Right renal cortex interstitium (tissue), 3 donors: ENCODE measurements around the gene MAP4K3. TPM values are rescaled to one million over a fixed set of nuclear protein-coding genes. Genes with fewer than 3 reads are reported as not detected.

Experiments used
- DNase-seq, 3 donors: peaks; one replicate each; pipeline ENCODE4 v3.0.0-alpha.2; 2013; ENCODE audit warnings: low read depth in 3 of 3, low spot score in 2 of 3
- polyA plus RNA-seq, 3 donors: library from polyadenylated mRNA; unstranded; fragments of 120-200 nt; gene quantifications; one replicate each; pipeline ENCODE4 v1.2.1, GENCODE V29; 2013; ENCODE audit not compliant: insufficient read length in 3 of 3

MAP4K3 gene
- polyA plus RNA-seq = 10 to 100 TPM; 73.4 to 84.4 (median 82.0) TPM

DNA sequence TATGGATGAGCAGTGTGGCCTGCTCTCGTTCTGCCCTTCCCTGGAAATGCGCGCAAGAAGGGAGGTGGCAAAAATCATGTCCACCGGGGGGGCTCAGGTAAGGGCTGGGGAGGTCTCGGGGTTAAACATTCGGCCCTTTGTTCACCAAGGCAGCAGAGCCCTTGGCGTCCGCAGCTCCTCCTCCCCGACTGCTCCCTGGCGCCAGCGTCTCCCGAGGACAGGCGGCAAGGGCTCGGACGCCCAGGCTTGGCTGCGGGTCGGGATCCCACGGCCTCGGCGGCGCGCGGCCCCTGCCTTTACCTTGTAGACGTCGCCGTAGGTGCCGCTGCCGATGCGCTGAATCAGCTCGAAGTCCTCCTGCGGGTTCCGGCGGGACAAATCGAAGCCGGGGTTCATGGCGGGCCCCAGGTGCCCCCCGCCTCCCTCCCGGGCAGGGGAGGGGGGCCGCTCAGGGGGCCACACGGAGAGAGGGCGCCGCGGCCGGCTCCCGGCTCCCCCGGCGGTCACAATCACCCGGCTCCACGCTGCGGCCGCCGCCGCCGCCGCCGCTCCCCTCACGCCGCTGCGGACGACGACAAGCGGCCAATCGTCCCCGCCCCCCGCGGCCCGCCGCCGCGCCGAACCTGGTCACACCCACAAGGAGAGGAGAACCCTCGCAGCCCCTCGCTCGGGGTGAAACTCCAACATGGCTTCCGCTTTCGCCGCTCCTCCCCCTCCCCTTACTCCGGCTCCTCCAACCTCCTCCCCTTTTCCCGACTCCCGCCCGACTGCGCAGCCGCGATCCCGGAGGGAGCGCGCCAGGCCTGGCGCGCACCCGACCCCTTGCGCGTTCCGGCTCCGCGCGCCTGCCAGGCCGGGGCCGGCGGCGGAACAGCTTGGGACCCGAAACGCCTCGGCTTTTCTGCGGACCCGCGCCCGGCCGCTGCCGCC lies at the start of gene MAP4K3:
Gene MAP4K3, minus strand, starts transcription at position 694 of the 930 bp plus-strand sequence. Its CDS starts 298 bp downstream, at position 396.
- DNase-seq = peak; percentile 88 to 92 (median 90)

DNA sequence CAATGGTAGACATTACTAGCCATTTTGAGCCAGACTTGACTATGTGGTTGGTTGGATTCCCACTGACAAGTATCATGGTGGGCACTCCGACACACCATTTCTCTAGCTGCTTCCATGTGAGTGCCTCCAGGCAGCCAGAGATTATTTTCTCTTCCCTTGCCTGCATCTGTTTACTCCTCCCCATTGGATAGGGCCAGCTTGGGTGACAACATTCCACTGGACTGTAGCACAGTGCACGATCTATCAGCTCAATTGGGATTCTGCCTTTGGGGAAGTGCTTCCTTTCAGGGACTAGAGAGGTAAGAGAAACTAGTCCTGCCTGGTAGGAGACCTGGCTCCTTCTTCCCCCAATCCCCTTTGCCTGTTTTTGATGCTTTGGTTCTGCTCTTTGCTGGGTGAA lies 49.0 kb upstream of the MAP4K3 start:
- DNase-seq = no peak

DNA sequence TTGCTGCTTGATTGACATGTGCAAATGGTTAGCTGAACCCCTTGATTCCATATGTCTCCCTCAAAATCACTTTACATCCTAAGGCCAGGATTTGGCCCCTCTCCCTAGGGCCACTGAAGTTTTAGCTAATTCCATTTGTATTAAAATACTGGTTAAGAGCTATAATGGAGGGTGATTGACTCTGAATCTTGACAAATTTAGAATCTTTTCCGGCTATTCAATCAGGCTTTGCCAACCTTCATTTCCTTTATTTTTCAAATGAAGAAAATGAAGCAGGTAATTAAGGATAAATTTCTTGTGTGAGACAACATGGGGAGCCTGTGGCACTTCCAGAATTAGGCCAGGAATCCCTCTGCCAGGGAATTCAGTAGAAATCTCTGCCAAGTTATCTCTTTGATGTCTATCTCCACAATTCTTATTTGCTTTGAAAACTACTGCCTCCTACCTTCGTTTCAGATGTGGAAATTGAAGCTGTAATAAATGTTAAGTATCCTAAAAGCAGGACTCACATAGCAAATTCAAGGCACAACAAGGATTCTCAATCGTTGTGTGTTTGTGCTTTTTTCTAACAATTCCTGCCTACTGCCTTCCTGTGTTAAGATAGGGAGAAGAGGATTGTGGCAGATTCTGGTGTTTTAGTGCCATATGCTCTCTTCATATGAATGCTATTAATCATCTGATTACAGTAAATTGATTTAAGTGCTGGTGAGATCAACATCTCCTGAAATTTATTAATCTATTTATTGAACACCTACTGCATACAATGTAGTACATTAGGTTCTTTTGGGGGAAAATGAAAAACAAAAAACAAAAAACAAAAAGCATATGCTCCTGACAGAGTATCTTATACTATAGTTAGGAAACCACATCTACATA lies 47.8 kb upstream of the MAP4K3 start:
- no peak for DNase-seq

DNA sequence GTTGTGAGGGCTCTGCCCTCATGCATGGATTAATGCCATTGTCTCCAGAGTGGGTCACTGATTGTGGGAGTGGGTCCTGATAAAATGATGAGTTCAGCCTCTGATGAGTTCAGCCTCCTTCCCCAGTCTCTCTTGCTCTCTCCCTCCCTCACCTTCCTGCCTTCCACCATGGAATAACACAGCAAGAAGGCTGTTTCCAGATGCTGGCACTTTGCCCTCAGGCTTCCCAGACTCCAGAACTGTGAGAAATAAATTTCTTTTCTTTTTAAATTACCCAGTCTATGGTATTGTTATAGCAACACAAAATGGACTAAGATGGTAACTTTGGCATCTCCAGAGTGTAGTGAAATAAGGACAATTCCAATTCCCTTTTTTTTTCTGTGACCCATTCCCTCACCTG lies 47.1 kb upstream of the MAP4K3 start:
- no peak for DNase-seq

DNA sequence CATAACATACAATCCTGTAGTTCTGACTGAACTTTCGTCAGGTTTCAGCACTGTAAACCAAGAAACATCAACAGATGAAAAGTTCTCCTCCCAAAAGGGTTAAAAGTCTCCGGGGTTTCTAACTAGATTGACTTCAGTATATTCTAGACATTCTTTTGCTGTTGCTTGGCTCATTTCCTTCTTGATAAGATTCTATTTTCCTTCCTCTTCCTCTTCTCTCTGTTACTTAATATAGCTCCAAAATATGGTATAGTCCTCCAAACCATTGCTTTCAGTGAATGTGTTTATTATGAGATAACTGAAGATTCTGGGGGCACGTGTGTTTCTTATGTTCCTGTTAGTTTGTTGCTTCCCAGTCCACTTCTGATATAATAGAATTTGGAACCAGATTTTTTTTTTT lies 46.4 kb upstream of the MAP4K3 start:
- DNase-seq = no peak

DNA sequence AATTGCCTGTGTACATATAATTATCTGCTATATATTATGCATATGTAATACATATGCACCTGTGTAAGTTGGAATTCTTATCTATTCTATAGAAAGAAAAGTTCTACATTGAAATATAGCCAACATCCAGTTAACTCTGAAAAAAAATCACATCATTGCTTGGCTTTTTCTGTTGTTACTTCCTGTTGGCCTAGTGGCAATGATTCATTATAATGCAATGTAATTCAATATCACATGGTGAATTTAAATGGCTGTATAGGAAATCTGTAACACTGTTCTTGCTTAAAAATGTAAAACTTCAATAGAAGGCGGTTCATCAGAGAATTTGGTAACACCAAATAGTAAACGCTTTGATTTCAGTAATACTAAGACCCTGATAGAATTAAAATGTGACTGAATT lies 44.5 kb upstream of the MAP4K3 start:
- no peak for DNase-seq

DNA sequence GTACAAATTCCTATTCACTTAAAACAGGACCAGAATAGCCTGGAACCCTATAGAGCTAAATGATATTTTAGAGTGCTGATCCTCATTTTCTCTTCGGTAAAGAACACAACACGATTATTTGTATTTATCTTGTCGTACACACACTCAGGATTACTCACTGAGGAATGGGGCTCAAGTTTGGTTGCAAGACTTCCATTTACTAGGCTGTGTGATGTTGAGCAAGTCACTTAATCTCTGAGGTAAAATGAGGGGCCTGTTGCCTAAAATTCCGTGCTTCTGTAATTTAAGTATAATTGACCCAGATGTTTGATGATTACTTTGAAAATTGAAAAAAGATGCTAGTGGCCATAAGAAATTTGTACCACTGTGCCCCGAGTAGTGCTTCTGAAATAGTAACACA lies 42.6 kb upstream of the MAP4K3 start:
- no peak for DNase-seq

DNA sequence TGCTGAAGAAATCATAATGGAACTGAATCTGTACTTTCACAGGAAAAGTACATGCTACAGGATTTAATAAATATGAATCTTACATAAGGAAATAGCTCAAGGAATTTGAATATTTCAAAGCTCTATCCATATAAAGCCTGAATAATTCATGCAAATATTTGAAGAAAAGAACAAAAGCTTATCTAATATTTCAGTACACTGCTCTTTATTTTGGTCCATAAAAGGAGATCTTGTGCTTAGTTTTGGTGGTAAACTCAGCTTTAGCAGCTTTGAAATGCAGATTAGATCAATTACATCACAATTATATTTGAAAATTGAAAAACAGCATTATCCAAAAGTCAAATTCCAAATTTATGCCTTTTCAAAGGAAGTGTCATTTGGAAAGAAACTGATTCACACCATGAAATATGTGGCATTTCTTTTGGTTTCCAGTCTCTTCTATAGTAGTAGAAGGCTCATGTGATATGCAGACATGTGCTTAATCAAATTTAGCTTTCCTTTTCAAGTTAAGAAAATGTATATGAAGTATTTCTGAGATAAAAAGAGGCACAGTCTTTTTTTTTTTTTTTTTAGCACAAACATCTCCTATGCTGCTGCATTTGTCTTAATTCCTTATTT lies 42.1 kb upstream of the MAP4K3 start:
- DNase-seq = no peak

DNA sequence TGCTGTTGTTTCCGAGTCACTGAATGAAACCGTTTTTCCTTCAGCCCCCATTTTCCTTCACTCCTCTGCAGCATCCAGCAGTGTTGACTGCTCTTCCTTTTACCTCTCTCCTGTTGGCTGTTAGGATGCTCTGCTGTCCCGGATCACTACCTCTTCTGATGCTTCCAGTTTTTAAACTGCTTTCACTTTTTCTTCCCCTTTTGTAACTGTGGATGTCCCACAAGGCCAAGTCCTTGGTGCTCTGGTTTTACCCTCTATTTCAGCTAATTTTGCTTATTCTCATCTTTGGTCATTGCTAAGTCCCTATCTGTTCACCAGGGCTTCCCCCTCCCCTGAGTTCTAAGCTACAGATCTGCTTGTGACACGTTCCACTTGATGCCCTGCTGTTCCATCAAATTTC lies 39.4 kb upstream of the MAP4K3 start:
- no peak for DNase-seq

DNA sequence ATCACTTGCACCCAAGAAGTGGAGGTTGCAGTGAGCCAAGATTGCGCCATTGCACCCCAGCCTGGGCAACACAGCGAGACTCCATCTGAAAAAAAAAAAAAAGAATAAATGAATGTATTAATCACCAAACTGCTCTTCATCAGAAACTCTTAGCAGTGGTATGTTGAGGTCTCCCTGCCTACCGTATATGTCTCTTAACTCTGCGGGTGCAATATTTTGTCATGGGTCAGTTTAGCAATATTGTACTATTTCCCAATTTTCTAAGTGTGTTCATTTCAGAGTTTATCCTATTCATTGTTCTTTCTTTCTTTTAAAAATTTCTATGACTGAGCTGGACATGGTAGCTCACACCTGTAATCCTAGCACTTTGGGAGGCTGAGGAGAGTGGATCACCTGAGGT lies 37.9 kb upstream of the MAP4K3 start:
- DNase-seq = no peak

DNA sequence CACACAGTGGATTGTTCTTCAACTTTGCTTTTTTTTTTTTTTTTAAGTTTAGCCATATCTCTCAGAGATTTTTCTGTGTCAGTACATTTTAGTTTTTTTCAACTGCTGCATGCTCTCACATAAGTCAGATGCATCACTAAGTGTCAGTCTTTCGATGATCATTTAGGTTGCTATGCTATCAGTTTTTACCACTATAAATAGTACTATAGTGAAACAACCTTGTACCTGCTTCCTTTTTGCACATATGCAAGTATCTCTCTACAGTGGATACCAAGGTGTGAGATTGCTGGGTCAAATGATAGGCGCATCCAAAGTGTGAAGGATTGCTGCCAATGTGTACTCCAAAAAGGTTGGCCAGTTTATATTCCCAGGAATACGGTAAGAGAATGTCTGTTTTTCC lies 33.5 kb upstream of the MAP4K3 start:
- DNase-seq = no peak

DNA sequence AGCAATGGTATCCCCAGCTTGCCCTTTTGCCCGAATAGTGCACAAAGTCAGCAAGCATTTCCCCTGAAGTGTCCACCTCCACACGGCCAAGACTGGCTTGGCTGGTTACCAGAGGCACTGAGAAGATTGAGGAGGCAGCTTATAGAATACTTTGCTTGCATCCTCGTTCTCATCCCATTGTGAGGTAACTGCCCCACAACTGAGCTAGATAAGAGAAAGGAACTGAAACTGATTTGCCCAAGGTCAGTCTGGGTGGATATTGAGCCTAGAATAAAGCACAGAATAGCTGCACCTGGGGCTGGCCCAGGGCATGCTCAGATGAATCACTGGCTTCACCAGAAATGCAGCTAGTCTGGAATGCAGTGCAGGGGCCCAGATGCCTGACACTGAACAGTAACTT lies 32.7 kb upstream of the MAP4K3 start:
- DNase-seq = no peak

DNA sequence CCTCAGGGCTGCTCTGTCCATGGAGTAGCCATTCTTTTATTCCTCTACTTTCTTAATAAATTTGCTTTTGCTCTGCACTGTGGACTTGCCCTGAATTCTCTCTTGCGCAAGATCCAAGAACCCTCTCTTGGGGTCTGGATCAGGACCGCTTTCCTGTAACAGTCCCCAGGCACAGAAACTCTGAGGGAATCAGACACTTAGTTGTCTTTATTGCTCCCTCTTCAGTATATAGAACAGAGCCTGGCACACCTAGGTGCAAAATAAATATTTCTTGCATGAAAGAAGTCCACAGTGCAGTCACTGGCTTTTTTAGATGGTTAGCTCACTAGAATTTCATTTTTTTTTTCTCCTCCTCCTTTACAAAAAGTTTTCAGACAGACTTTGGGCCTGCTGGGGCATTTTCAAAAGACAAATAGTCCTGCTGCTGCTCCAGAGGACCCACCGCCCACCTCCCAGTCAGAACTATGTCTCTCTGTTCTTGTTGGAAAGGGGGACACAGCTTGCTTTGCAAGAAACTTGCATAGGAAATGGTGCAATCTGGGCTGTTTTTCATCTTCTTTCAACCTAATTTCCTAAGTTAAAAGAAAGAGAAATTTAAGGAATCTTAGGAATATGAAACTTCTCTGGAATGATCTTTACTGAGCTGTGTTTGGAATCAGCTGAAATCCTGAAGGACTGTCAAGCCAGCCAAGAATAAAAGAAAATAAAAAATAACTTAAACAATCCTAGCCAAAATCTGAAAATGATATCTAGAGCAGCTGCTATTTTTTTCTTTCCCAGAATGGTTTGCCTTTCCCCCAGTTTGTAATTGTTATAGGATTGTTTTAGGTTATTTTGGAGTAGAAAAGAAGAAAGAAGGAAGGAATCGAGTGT lies 31.7 kb upstream of the MAP4K3 start:
- DNase-seq = no peak

DNA sequence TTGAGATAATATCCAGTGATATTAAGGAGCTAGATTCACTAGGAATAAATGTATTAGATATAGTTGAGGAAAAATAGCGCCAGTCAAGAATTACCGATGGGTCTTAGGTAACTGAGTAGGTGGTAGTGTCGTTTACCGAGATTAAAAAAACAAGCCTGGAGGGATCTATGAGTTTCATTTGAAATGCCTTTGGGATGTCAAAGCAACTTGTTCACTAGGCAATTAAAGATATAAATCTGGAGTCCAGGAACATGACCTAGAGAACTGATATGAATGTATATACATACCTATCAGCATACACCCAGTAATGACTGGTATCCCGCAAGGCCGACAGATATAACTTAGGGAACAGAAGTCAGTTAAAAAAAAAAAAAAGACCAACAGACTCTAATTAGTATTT lies 29.2 kb upstream of the MAP4K3 start:
- DNase-seq = no peak

DNA sequence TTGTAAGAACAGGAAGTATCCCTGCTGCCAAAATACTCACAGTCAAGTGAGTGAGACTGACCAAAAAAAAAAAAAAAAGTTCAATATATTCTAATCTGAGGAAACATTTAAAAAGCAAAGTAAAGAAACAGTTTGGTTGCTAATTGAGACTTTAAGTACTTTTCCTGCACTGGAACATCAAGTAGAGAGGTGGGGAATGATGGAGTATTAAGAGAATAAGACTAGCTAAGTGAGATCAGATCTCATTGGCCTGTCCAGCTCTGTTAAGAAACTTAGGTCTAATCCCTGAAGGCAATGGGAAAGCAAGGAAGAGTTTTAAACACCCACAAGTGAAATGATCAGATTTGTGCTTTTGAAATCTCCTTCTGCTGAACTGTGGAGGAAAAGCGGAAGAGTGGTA lies 27.8 kb upstream of the MAP4K3 start:
- no peak for DNase-seq

DNA sequence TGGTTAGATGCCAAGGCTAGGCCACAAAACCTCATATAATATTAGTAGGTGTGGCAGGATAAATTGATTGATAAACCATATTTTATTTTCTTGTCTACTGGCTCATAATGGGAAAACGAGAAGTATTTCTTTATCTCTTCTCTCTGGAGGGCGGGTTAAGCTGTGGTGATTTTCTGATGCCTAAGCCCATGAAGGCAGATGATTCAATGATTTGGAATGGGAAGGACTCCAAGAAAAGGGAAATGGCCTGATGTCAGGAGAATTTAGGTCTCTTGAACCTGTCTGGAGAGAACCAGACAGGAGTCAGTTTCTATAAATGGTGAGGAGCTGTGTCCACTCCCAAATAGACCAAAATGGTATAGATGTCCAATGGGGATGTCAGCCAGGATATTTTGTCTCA lies 18.7 kb upstream of the MAP4K3 start:
- DNase-seq = no peak

DNA sequence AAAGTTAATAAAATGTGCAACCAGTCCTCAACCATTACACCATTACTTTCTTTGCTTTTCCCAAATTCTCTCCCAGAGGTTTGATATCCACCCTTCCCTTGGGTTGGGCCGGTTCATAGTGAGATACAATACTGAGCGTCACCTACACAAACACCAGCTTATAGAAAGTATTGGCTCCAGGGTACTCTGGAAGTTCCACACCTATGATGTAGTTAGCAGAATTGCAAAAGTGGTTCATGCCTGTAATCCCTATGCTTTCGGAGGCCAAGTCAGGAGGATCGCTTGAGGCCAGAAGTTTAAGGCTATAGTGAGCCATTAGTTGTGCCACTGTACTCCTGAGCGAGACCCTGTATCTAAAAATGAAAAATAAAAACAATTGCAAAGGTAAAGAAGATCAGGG lies 15.3 kb upstream of the MAP4K3 start:
- no peak for DNase-seq

DNA sequence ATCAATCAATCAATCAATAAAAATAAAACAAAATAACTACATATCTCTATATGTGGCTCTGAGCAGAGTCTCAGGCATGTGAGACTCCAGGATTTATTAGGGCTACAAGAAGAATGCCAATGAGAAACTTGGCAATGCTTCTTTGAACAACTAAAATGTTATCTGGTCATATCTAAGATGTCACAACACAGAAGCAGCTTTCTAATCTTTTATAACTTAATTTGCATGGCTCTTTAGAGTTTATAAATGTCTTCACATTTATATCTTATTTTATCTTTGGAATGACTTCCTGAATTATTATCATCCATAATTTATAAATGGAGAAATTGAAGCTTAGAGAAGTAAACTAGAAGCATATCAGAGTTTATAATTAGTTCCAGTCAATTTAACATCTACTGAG lies 14.9 kb upstream of the MAP4K3 start:
- DNase-seq = no peak

DNA sequence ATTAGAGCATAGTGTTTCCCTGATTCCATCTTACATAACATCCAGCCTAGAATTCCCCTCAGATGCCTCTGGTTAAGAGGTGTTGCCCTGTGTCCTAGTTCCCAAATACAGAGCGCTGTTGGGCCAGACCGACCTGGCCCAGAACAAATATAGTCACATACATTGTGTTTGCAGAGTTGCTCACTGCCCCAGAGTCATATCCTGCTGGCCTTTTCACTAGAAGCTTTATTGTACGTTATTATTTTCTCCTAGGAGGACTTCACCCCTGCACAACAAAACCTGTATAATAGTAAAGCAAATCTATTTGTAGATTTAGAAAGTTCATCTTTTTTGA lies 11.1 kb upstream of the MAP4K3 start:
- no peak for DNase-seq
